ENCODE data around the gene GDF9.

GRCh38 chr5:132836852-132837251, 29.4 kb downstream of the GDF9 start:
- no peak for TF ChIP-seq CTCF (IDR thresholded peaks at IDR 0.05)
- no peak for TF ChIP-seq POLR2A (IDR thresholded peaks at IDR 0.05)

Data from upper lobe of left lung (tissue), 4 donors.